Smooth muscle cell (in vitro differentiated cells): ENCODE results near the gene ME1. TPM values are rescaled to one million over a fixed set of nuclear protein-coding genes. Genes with fewer than 3 reads are reported as not detected.
"Not testable (repeated sequence)": the region's sequence is repeated elsewhere in the genome, so short reads cannot be mapped to it uniquely, and the experiment has no call there.

Experiments used
- DNase-seq: peaks from one replicate; lab custom pipeline; 2025; ENCODE audit not compliant: unreplicated experiment; lab: John Stamatoyannopoulos, UW
- H2AFZ ChIP-seq: fragments of 200-600 bp; sonication (generic); 2 replicates; pipeline ENCODE4 v1.6.0; 2016; ENCODE audit warnings: antibody characterized with exemption, low read depth, mild to moderate bottlenecking
- H3F3A ChIP-seq: fragments of 200-600 bp; sonication (generic); 2 replicates; pipeline ENCODE4 v1.6.0; 2017; ENCODE audit warnings: antibody characterized with exemption, low read depth
- H3K27ac ChIP-seq: fragments of 200-600 bp; sonication (generic); 2 replicates; pipeline ENCODE4 v1.5.1; 2016; ENCODE audit warnings: low read depth, mild to moderate bottlenecking
- H3K27me3 ChIP-seq: fragments of 200-600 bp; sonication (generic); 2 replicates; pipeline ENCODE4 v1.6.1; 2016; ENCODE audit warnings: low read depth, mild to moderate bottlenecking
- H3K36me3 ChIP-seq: fragments of 200-600 bp; sonication (generic); 2 replicates; pipeline ENCODE4 v1.5.1; 2016; ENCODE audit warnings: low read depth
- H3K4me1 ChIP-seq: fragments of 200-600 bp; sonication (generic); 2 replicates; pipeline ENCODE4 v1.5.1; 2016; ENCODE audit warnings: low read depth
- H3K4me2 ChIP-seq: fragments of 200-600 bp; sonication (generic); 2 replicates; pipeline ENCODE4 v1.6.0; 2016; ENCODE audit warnings: mild to moderate bottlenecking
- H3K4me3 ChIP-seq: fragments of 200-600 bp; sonication (generic); 2 replicates; pipeline ENCODE4 v1.5.1; 2016; ENCODE audit warnings: mild to moderate bottlenecking
- H3K79me2 ChIP-seq: fragments of 200-600 bp; sonication (generic); 2 replicates; pipeline ENCODE4 v1.6.0; 2016; ENCODE audit warnings: low read depth, mild to moderate bottlenecking
- H3K9ac ChIP-seq: fragments of 200-600 bp; sonication (generic); 2 replicates; pipeline ENCODE4 v1.6.0; 2016; ENCODE audit warnings: low read depth
- H3K9me3 ChIP-seq: fragments of 200-600 bp; sonication (generic); replicated peaks from 2 replicates; pipeline ENCODE4 v1.5.1; 2016; ENCODE audit warnings: low read depth
- H4K20me1 ChIP-seq: fragments of 200-600 bp; sonication (generic); 2 replicates; pipeline ENCODE4 v1.6.0; 2016; ENCODE audit warnings: low read depth
- WGBS: methylation state at CpG from one replicate; pipeline ENCODE4 v1.1.7; 2016; ENCODE audit warnings: low lambda C conversion rate; 5-methylcytosine and 5-hydroxymethylcytosine counted together
- polyA plus RNA-seq: library from polyadenylated mRNA; unstranded; fragments of >200 nt; fragmentation: Nextera tagmentation; extraction: Ambion mirVana; gene quantifications from 2 replicates; pipeline ENCODE4 v1.2.1, GENCODE V29; 2016
- total RNA-seq: library from RNA; depleted of rRNA; stranded (reverse); fragments of >200 nt; gene quantifications from 2 replicates; pipeline ENCODE4 v1.2.3, GENCODE V29; 2014
- TF ChIP-seq, protein P1 (sequence below): fragments of 200-600 bp; sonication (generic); IDR thresholded peaks from 2 replicates; pipeline ENCODE4 v1.5.1; 2017; ENCODE audit warnings: borderline replicate concordance, mild to moderate bottlenecking, antibody characterized with exemption; ENCODE audit not compliant: insufficient read depth, poor library complexity, severe bottlenecking

The ME1 gene
- total and polyA plus RNA-seq, 2 experiments from 2014 or later, result 32.0 to 32.4 TPM

DNA sequence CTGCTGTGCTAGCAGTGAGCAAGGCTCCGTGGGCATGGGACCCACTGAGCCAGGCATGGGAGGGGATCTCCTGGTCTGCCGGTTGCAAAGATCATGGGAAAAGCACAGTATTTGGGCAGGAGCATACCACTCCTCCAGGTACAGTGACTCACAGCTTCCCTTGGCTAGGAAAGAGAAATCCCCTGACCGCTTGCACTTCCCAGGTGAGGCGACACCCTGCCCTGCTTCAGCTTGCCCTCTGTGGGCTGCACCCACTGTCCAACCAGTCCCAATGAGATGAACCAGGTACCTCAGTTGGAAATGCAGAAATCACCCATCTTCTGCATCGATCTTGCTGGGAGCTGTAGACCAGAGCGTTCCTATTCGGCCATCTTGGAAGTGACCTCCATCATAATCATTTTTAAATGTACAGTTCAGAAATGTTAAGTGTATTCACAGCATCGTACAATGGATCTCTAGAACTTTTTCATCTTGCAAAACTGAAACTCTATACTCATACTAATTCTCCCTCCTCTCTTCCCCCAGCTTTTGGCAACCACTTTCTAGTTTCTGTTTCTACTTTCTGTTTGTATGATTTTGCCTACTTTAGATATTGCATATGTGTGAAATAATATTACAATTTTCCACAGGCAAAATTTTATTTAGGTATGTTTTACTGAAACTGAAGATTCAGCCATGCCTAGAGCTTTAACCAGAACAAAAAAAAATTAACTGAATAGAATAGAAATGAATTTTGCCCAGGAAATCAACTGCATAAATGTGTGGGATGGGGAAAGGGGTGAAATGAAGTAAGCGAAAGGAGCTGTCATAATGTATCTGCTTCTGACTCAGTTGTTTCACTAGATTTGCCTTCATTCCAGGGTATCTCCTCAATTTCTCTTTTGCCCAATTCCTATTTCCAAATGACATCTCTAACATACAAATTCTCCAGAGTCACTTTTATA lies 137.7 kb downstream of the ME1 start:
- no peaks in the 10 kb centered on the region for H3K27me3 ChIP-seq
- no peak overlapping the region for H3K9ac ChIP-seq
- H4K20me1 ChIP-seq, result no peaks in the 10 kb centered on the region
- no peak for DNase-seq
- H3F3A ChIP-seq, result no peaks in the 10 kb centered on the region
- H3K4me2 ChIP-seq, result no peak overlapping the region
- no peaks in the 10 kb centered on the region for H3K9me3 ChIP-seq
- no peaks in the 10 kb centered on the region for H3K79me2 ChIP-seq
- TF ChIP-seq, protein P1, sequence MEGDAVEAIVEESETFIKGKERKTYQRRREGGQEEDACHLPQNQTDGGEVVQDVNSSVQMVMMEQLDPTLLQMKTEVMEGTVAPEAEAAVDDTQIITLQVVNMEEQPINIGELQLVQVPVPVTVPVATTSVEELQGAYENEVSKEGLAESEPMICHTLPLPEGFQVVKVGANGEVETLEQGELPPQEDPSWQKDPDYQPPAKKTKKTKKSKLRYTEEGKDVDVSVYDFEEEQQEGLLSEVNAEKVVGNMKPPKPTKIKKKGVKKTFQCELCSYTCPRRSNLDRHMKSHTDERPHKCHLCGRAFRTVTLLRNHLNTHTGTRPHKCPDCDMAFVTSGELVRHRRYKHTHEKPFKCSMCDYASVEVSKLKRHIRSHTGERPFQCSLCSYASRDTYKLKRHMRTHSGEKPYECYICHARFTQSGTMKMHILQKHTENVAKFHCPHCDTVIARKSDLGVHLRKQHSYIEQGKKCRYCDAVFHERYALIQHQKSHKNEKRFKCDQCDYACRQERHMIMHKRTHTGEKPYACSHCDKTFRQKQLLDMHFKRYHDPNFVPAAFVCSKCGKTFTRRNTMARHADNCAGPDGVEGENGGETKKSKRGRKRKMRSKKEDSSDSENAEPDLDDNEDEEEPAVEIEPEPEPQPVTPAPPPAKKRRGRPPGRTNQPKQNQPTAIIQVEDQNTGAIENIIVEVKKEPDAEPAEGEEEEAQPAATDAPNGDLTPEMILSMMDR, result no peak
- H3K4me3 ChIP-seq, result no peak overlapping the region
- H3K27ac ChIP-seq, result no peak overlapping the region
- 97% methylated on average over 9 of the region's 9 CpGs for WGBS
- peaks cover 7% of the 10 kb centered on the region for H3K36me3 ChIP-seq
- H3K4me1 ChIP-seq, result no peaks in the 10 kb centered on the region
- no peak overlapping the region for H2AFZ ChIP-seq

DNA sequence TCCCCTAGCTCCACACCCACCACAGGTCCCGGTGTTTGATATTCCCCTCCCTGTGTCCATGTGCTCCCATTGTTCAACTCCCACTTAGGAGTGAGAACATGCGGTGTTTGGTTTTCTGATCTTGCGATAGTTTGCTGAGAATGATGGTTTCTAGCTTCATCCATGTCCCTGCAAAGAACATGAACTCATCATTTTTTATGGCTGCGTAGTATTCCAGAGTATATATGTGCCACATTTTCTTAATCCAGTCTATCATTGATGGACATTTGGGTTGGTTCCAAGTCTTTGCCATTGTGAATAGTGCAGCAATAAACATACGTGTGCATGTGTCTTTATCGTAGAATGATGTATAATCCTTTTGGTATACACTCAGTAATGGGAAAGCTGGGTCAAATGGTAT lies 143.6 kb downstream of the ME1 start:
- not testable (repeated sequence) for H3K27me3 ChIP-seq, H3K36me3 ChIP-seq, H4K20me1 ChIP-seq, H3K9ac ChIP-seq, H3K27ac ChIP-seq, H3K9me3 ChIP-seq, H2AFZ ChIP-seq, H3F3A ChIP-seq, H3K4me1 ChIP-seq, H3K79me2 ChIP-seq, H3K4me2 ChIP-seq, DNase-seq, H3K4me3 ChIP-seq
- 99% methylated on average over 6 of the region's 6 CpGs for WGBS

DNA sequence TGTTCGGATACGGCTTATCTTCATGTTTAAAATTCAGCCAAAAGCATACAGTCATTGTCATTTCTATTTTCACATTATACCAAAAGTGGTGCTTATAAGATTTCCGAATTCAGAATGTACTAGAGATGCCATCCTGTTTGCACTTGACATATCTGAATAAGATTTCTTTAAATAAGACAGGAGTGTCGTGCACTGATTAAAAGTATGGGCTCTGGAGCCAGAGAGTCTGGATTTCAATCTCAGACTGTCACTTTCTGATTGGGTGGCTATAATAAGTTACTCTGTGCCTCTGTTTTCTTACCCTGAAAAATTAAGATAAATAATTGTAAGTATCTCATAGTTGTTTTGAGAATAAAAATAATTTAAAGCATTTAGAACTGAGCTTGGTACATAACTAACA lies 144.9 kb downstream of the ME1 start:
- Histone ChIP-seq H3K27ac (no peak overlapping the region), H3K4me3 (no peak overlapping the region), H4K20me1 (no peaks in the 10 kb centered on the region), H3F3A (no peaks in the 10 kb centered on the region), H3K9me3 (no peaks in the 10 kb centered on the region), H3K4me2 (no peak overlapping the region), H3K27me3 (no peaks in the 10 kb centered on the region), H3K36me3 (no peaks in the 10 kb centered on the region), H2AFZ (no peak overlapping the region), H3K79me2 (no peaks in the 10 kb centered on the region), H3K9ac (no peak overlapping the region), H3K4me1 (no peaks in the 10 kb centered on the region)
- TF ChIP-seq, protein P1, result no peak
- no peak for DNase-seq
- 96% methylated on average over 4 of the region's 4 CpGs for WGBS

DNA sequence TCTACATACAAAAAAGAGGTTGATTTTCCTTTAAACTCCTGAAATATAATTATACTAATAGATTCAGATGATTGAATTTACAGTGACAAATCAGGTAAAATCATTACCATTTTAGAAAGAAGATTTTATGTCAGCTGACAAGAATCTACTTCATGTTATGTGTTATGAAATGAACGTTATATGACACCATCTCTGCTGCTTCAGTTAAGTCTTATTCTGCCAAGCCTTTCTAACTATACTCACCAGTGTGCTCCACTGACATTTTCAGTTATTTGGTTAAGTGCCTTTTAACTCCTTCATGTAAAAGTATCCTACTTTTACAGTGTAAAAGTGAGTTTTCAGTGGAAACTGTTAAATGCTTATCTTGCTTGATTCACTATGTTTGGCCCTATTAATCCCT lies 157.3 kb downstream of the ME1 start:
- DNase-seq, result no peak
- Histone ChIP-seq H3K27me3 (no peaks in the 10 kb centered on the region), H3K4me2 (peak overlapping the region; percentile 19), H3K4me3 (no peak overlapping the region), H3K79me2 (no peaks in the 10 kb centered on the region), H3K9me3 (no peaks in the 10 kb centered on the region), H3F3A (no peaks in the 10 kb centered on the region), H3K4me1 (peaks cover 13% of the 10 kb centered on the region), H3K36me3 (no peaks in the 10 kb centered on the region), H3K27ac (no peak overlapping the region), H2AFZ (no peak overlapping the region), H3K9ac (no peak overlapping the region), H4K20me1 (no peaks in the 10 kb centered on the region)
- TF ChIP-seq, protein P1, result no peak
- 69% methylated on average over 1 of the region's 1 CpG for WGBS
